B cell (primary cell): ENCODE results near the gene FUBP3. TPM values are rescaled to one million over a fixed set of nuclear protein-coding genes. Genes with fewer than 3 reads are reported as not detected.

Experiments
- ATAC-seq: fragments of 200-7000 bp; cut with Tn5 transposase; one replicate; pipeline ENCODE4 v1.10.0; 2021; ENCODE audit warnings: low read depth, mild to moderate bottlenecking, moderate number of reproducible peaks, moderate library complexity
- CTCF ChIA-PET: fragments of 350-600 bp; sonication (Branson Sonifier 250); formaldehyde crosslinking; loops from one replicate; lab custom pipeline; 2021; ENCODE audit warnings: antibody characterized with exemption, inconsistent platforms; lab: Charles Lee
- POLR2A ChIA-PET: fragments of 350-600 bp; sonication (Branson Sonifier 250); formaldehyde crosslinking; loops from one replicate; lab custom pipeline; 2021; ENCODE audit warnings: antibody characterized with exemption; lab: Charles Lee
- DNase-seq: peaks from one replicate; pipeline ENCODE4 v3.0.0; 2013
- H2AFZ ChIP-seq: 2 replicates; pipeline ENCODE4 v1.6.1; 2012; ENCODE audit warnings: mild to moderate bottlenecking, low read depth, low read length; ENCODE audit not compliant: insufficient read depth, poor library complexity, severe bottlenecking
- H3K27ac ChIP-seq, 2 donors: 1 replicate in 1 of 2; 2 replicates in 1 of 2; pipeline ENCODE4 v1.5.1; 2012 to 2013; ENCODE audit warnings: low read length in 2 of 2, mild to moderate bottlenecking in 2 of 2, moderate library complexity in 1 of 2
- H3K27me3 ChIP-seq, 4 experiments: fragments of 200-600 bp in 1 of 4; sonication (generic) in 1 of 4; replicated peaks in 1 of 4; 1 replicate in 2 of 4; 2 replicates in 2 of 4; pipeline versions ENCODE4 v1.6.1 to v1.7.0; 2013 to 2016; ENCODE audit warnings: low read length in 3 of 4, mild to moderate bottlenecking in 2 of 4, mixed read lengths in 1 of 4, moderate library complexity in 1 of 4; ENCODE audit not compliant: insufficient read depth in 4 of 4, control insufficient read depth in 3 of 4; ENCODE audit errors: control extremely low read depth in 1 of 4
- H3K36me3 ChIP-seq, 2 experiments: replicated peaks in 1 of 2; 1 replicate in 1 of 2; 2 replicates in 1 of 2; pipeline versions ENCODE4 v1.6.1 to v1.7.1; 2013; ENCODE audit warnings: low read length in 1 of 2; ENCODE audit not compliant: insufficient read depth in 2 of 2, control insufficient read depth in 1 of 2; ENCODE audit errors: control extremely low read depth in 1 of 2, extremely low read depth in 1 of 2
- H3K4me1 ChIP-seq, 2 donors: fragments of 200-600 bp in 1 of 2; sonication (generic) in 1 of 2; 1 replicate in 1 of 2; 2 replicates in 1 of 2; pipeline versions ENCODE4 v1.5.1 to v1.6.1; 2013 to 2017; ENCODE audit warnings: low read length in 2 of 2; ENCODE audit not compliant: control insufficient read depth in 2 of 2, insufficient read depth in 2 of 2
- H3K4me2 ChIP-seq: replicated peaks from 2 replicates; pipeline ENCODE3; 2012; ENCODE audit warnings: mild to moderate bottlenecking, low read depth, low read length; ENCODE audit not compliant: poor library complexity, severe bottlenecking
- H3K4me3 ChIP-seq, 5 experiments: fragments of 200-600 bp in 1 of 5; sonication (generic) in 1 of 5; 1 replicate in 3 of 5; 2 replicates in 2 of 5; pipeline versions ENCODE4 v1.5.1 to v1.7.0; 2011 to 2016; ENCODE audit warnings: low read length in 4 of 5, mild to moderate bottlenecking in 4 of 5, low read depth in 2 of 5, control low read depth in 1 of 5, moderate library complexity in 1 of 5; ENCODE audit not compliant: insufficient read depth in 1 of 5; ENCODE audit errors: control extremely low read depth in 1 of 5, extremely low read depth in 1 of 5
- H3K79me2 ChIP-seq: fragments of 200-600 bp; sonication (generic); one replicate; pipeline ENCODE4 v1.6.0; 2016; ENCODE audit warnings: low read length; ENCODE audit not compliant: control insufficient read depth, insufficient read depth
- H3K9ac ChIP-seq: fragments of 200-600 bp; sonication (generic); 2 replicates; pipeline ENCODE4 v1.6.1; 2017; ENCODE audit warnings: mild to moderate bottlenecking, low read length, moderate library complexity
- H3K9me3 ChIP-seq, 3 donors: one replicate each; pipeline versions ENCODE4 v1.6.1 to v1.7.1; 2013; ENCODE audit warnings: low read length in 2 of 3; ENCODE audit not compliant: control insufficient read depth in 2 of 3, insufficient read depth in 1 of 3; ENCODE audit errors: control extremely low read depth in 1 of 3
- H4K20me1 ChIP-seq: 2 replicates; pipeline ENCODE4 v1.6.0; 2012; ENCODE audit warnings: mild to moderate bottlenecking, low read length; ENCODE audit not compliant: insufficient read depth, control insufficient read depth, poor library complexity, severe bottlenecking
- H3K27ac Mint-ChIP-seq: one replicate; pipeline ENCODE4 v1.8.0; 2021; ENCODE audit warnings: mixed read lengths
- H3K27me3 Mint-ChIP-seq: one replicate; pipeline ENCODE4 v1.8.0; 2021; ENCODE audit warnings: mixed read lengths
- H3K4me1 Mint-ChIP-seq: one replicate; pipeline ENCODE4 v1.8.0; 2021; ENCODE audit warnings: mixed read lengths
- H3K4me3 Mint-ChIP-seq: one replicate; pipeline ENCODE4 v1.8.0; 2021; ENCODE audit warnings: mixed read lengths
- H3K9me3 Mint-ChIP-seq: one replicate; pipeline ENCODE4 v1.8.0; 2022; ENCODE audit warnings: mixed read lengths; ENCODE audit not compliant: insufficient read depth
- CTCF ChIP-seq: fragments of 200-600 bp; IDR thresholded peaks from one replicate; pipeline ENCODE4 v1.8.0; 2022; ENCODE audit warnings: antibody characterized with exemption, mild to moderate bottlenecking
- EZH2 ChIP-seq: IDR thresholded peaks from 2 replicates; pipeline ENCODE4 v1.6.1; 2012; ENCODE audit warnings: borderline replicate concordance, low read depth, mild to moderate bottlenecking, moderate library complexity, low read length; ENCODE audit not compliant: insufficient read depth, poor library complexity, severe bottlenecking
- WGBS: methylation state at CpG from one replicate; pipeline ENCODE4 v1.1.5; 2013; ENCODE audit warnings: missing lambda C conversion rate; ENCODE audit not compliant: insufficient coverage; 5-methylcytosine and 5-hydroxymethylcytosine counted together
- intact Hi-C: fragments of 100-400 bp; cut with micrococcal nuclease; formaldehyde crosslinking; loops from one replicate; pipeline ENCODE4 v1.10.0; 2022
- polyA plus RNA-seq: library from polyadenylated mRNA; depleted of rRNA; stranded (reverse); fragments of >200 nt; gene quantifications from 2 replicates; pipeline ENCODE4 v1.2.3, GENCODE V29; 2012
- total RNA-seq, 2 donors: library from RNA; stranded (reverse); fragments of 120-200 nt in 1 of 2; gene quantifications; 1 replicate in 1 of 2; 2 replicates in 1 of 2; pipeline versions ENCODE4 v1.2.3 to v1.2.4, GENCODE V29; 2013 to 2022

The FUBP3 gene
- total and polyA plus RNA-seq, 2 donors (not counting 1 experiment from before 2014, with no cell fraction given): 45.7 to 79.4 TPM

- H3K4me2 ChIP-seq: peak overlapping the region; percentile 75
- CTCF ChIA-PET: no interaction called here
- H3K27ac ChIP-seq: no peak overlapping the region
- H4K20me1 ChIP-seq: no peaks in the 10 kb centered on the region
- H3K27ac Mint-ChIP-seq: no peak overlapping the region
- no peak overlapping the region for H3K9ac ChIP-seq
- H3K4me1 ChIP-seq: peaks cover 48 to 49% of the 10 kb centered on the region in 2 donors
- H3K36me3 ChIP-seq: no peaks in the 10 kb centered on the region
- peak; percentile 23 for DNase-seq
- H3K9me3 Mint-ChIP-seq: no peaks in the 10 kb centered on the region
- H3K9me3 ChIP-seq: peaks cover 0 to 26% (median 0%) of the 10 kb centered on the region in 3 donors
- H3K79me2 ChIP-seq: no peaks in the 10 kb centered on the region
- POLR2A ChIA-PET: no interaction called here
- H3K4me3 ChIP-seq: no peak overlapping the region
- no peak overlapping the region for H2AFZ ChIP-seq
- peak overlapping the region; percentile 65 for H3K4me3 Mint-ChIP-seq
- TF ChIP-seq CTCF (no peak), EZH2 (no peak)
- peaks cover 0 to 73% (median 36%) of the 10 kb centered on the region in 4 experiments for H3K27me3 ChIP-seq
- ATAC-seq: no peak
- WGBS: 6% methylated on average over 58 of the region's 58 CpGs
- H3K4me1 Mint-ChIP-seq: peaks cover 23% of the 10 kb centered on the region
- intact Hi-C loops: no loop called here
- H3K27me3 Mint-ChIP-seq: peaks cover 55% of the 10 kb centered on the region
Observed at GRCh38 chr9:130659699-130660248, 80.4 kb downstream of the FUBP3 start.

- Histone ChIP-seq H3K79me2 (no peaks in the 10 kb centered on the region), H3K27me3 (peaks cover 0 to 78% (median 37%) of the 10 kb centered on the region in 4 experiments), H3K9me3 (peaks cover 0 to 26% (median 0%) of the 10 kb centered on the region in 3 donors), H4K20me1 (no peaks in the 10 kb centered on the region), H3K4me3 (peak overlapping the region in 1 of 5 experiments; percentile 25), H3K36me3 (no peaks in the 10 kb centered on the region), H3K27ac (no peak overlapping the region), H3K4me2 (peak overlapping the region; percentile 75), H2AFZ (peak overlapping the region; percentile 33), H3K4me1 (peaks cover 50 to 52% of the 10 kb centered on the region in 2 donors), H3K9ac (no peak overlapping the region)
- Mint-ChIP-seq H3K4me3 (peak overlapping the region; percentile 32), H3K27me3 (peaks cover 56% of the 10 kb centered on the region), H3K27ac (no peak overlapping the region), H3K9me3 (no peaks in the 10 kb centered on the region), H3K4me1 (peaks cover 24% of the 10 kb centered on the region)
- ATAC-seq: no peak
- POLR2A ChIA-PET: no interaction called here
- intact Hi-C loops: no loop called here
- CTCF ChIA-PET: no interaction called here
- no peak for TF ChIP-seq CTCF
- TF ChIP-seq EZH2: no peak
- WGBS: 5% methylated on average over 22 of the region's 33 CpGs
- DNase-seq: no peak
Observed at GRCh38 chr9:130660326-130660682, 80.9 kb downstream of the FUBP3 start.
